ENCODE data around the gene GABRP. TPM values are rescaled to one million over a fixed set of nuclear protein-coding genes. Genes with fewer than 3 reads are reported as not detected.
"Not testable (repeated sequence)": the region's sequence is repeated elsewhere in the genome, so short reads cannot be mapped to it uniquely, and the experiment has no call there.

GABRP gene
- total and polyA plus RNA-seq, 8 donors, result 0.07 to 4.0 (median 0.23) TPM; not detected in 1

GRCh38 chr5:170761708-170762066 is 21.8 kb upstream of the GABRP start:
- no peak for DNase-seq

GRCh38 chr5:170762298-170762697 is 21.2 kb upstream of the GABRP start:
- ATAC-seq; FAIRE-seq; H3K27ac ChIP-seq; DNase-seq; H3K9me3 ChIP-seq; H3K36me3 ChIP-seq; intact Hi-C loops (cut with DNase I); H3K4me3 ChIP-seq; H3K27me3 ChIP-seq: not testable (repeated sequence)
- peaks cover 20 to 32% (median 24%) of the 10 kb centered on the region in 3 donors for H3K4me1 ChIP-seq
- WGBS, 2 donors, result 96 to 97% methylated on average over 7 to 9 of the region's 9 CpGs

More at GRCh38 chr5:170761708-170762066, 21.8 kb upstream of the GABRP start:
- H3K27me3 ChIP-seq, result no peaks in the 10 kb centered on the region
- no peak for ATAC-seq
- no peaks in the 10 kb centered on the region for H3K9me3 ChIP-seq
- no peaks in the 10 kb centered on the region for H3K36me3 ChIP-seq
- WGBS, 2 donors, result 86 to 90% methylated on average over 6 of the region's 6 CpGs
- no peak for FAIRE-seq
- no peak for TF ChIP-seq CTCF (IDR thresholded peaks at IDR 0.05)
- peaks cover 24 to 34% (median 27%) of the 10 kb centered on the region in 3 donors for H3K4me1 ChIP-seq
- no peak overlapping the region for H3K4me3 ChIP-seq
- intact Hi-C loops (cut with DNase I), result no loop called here
- no peak overlapping the region for H3K27ac ChIP-seq

GRCh38 chr5:170765868-170766267 is 17.7 kb upstream of the GABRP start:
- not testable (repeated sequence) for DNase-seq, FAIRE-seq

GRCh38 chr5:170769246-170769645 is 14.3 kb upstream of the GABRP start:
- H3K27ac ChIP-seq, result no peak overlapping the region
- H3K4me3 ChIP-seq, result no peak overlapping the region
- no peak for DNase-seq
- H3K9me3 ChIP-seq, result no peaks in the 10 kb centered on the region
- FAIRE-seq, result no peak
- no peak for TF ChIP-seq CTCF (IDR thresholded peaks at IDR 0.05)
- no peaks in the 10 kb centered on the region for H3K27me3 ChIP-seq
- H3K36me3 ChIP-seq, result no peaks in the 10 kb centered on the region
- ATAC-seq, result no peak
- peaks cover 0 to 3% (median 0%) of the 10 kb centered on the region in 3 donors for H3K4me1 ChIP-seq
- WGBS, 2 donors, result 39 to 54% methylated on average over 6 of the region's 6 CpGs
- intact Hi-C loops (cut with DNase I), result no loop called here

More at GRCh38 chr5:170765868-170766267, 17.7 kb upstream of the GABRP start:
- 75 to 81% methylated on average over 9 of the region's 9 CpGs for WGBS, 2 donors
- H3K4me3 ChIP-seq; H3K27me3 ChIP-seq; ATAC-seq; H3K36me3 ChIP-seq; H3K9me3 ChIP-seq; H3K27ac ChIP-seq; intact Hi-C loops (cut with DNase I); H3K4me1 ChIP-seq: not testable (repeated sequence)

- H3K4me1 ChIP-seq, result peaks cover 0 to 3% (median 0%) of the 10 kb centered on the region in 3 donors
- H3K27ac ChIP-seq, result no peak overlapping the region
- FAIRE-seq (no peak), DNase-seq (no peak), ATAC-seq (no peak)
- intact Hi-C loops (cut with DNase I), result no loop called here
- no peaks in the 10 kb centered on the region for H3K36me3 ChIP-seq
- H3K9me3 ChIP-seq, result no peaks in the 10 kb centered on the region
- WGBS, 2 donors, result 84 to 86% methylated on average over 5 of the region's 5 CpGs
- H3K4me3 ChIP-seq, result no peak overlapping the region
- TF ChIP-seq CTCF (IDR thresholded peaks at IDR 0.05), result no peak
- no peaks in the 10 kb centered on the region for H3K27me3 ChIP-seq
These were observed 13.6 kb upstream of the GABRP start for GRCh38 chr5:170769898-170770416.

GRCh38 chr5:170771496-170771895 is 12.0 kb upstream of the GABRP start:
- H3K9me3 ChIP-seq, result no peaks in the 10 kb centered on the region
- H3K27me3 ChIP-seq, result no peaks in the 10 kb centered on the region
- WGBS, 2 donors, result 88 to 92% methylated on average over 15 of the region's 15 CpGs
- H3K4me3 ChIP-seq, result no peak overlapping the region
- no peak overlapping the region for H3K27ac ChIP-seq
- ATAC-seq, result no peak
- DNase-seq, result no peak
- TF ChIP-seq CTCF (IDR thresholded peaks at IDR 0.05), result no peak
- no peak for FAIRE-seq
- H3K4me1 ChIP-seq, result peaks cover 0 to 3% (median 0%) of the 10 kb centered on the region in 3 donors
- no peaks in the 10 kb centered on the region for H3K36me3 ChIP-seq
- intact Hi-C loops (cut with DNase I), result no loop called here

All from pancreas (tissue), 10 donors.